HG03175 (cell line): Measurements from ENCODE around the gene SLC66A1.

Experiments
- ATAC-seq: cut with Tn5 transposase; IDR thresholded peaks from one replicate; pipeline ENCODE4 v1.9.1; 2021; ENCODE audit warnings: mild to moderate bottlenecking, moderate library complexity; ENCODE audit not compliant: unreplicated experiment

The SLC66A1 gene

GRCh38 chr1:19375631-19376400, 63.7 kb downstream of the SLC66A1 start:
- no peak for ATAC-seq

DNA sequence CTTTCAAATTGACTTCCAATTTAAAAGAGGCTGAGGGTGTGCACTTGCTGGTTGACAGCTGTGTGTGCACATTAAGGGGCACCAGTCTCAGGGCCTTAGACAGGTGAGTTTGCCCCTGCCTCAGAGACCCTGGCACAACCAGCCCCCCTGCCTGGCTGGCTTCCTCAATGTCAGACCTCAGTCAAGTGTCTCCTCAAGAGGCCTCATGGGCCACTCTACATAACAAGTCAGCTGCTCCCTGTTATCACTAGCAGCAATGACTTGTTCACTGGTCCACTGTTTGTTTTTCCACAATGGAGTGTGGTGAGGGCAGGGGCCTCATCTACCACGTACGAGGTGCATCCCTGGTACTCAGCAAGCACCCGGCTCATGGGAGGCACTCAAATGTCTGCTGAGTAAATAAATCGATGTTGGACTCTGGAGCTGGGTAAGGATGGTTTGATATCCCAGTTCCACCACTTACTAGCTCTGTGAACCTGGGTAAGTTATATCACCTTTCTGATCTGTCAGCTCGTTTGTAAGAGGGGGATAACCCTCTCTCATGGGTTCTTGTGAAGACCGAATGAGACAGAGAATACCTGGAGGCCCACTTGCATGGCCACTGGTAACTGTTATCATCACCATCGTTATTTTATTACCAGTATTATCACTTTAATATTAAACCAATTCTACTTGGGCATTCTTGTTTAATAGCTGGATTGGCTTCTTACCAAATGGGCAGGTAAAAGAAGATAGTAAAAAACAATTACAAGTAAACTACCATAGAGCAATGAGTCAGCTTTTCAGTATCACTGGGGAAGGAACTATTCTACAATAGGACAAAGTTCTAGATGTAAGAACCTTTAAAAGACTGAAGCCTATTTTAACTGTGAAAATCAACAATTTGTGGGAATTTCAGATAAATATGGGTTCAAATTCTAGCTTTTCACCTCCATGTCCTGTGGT, 64.6 kb downstream of the SLC66A1 start:
- no peak for ATAC-seq

DNA sequence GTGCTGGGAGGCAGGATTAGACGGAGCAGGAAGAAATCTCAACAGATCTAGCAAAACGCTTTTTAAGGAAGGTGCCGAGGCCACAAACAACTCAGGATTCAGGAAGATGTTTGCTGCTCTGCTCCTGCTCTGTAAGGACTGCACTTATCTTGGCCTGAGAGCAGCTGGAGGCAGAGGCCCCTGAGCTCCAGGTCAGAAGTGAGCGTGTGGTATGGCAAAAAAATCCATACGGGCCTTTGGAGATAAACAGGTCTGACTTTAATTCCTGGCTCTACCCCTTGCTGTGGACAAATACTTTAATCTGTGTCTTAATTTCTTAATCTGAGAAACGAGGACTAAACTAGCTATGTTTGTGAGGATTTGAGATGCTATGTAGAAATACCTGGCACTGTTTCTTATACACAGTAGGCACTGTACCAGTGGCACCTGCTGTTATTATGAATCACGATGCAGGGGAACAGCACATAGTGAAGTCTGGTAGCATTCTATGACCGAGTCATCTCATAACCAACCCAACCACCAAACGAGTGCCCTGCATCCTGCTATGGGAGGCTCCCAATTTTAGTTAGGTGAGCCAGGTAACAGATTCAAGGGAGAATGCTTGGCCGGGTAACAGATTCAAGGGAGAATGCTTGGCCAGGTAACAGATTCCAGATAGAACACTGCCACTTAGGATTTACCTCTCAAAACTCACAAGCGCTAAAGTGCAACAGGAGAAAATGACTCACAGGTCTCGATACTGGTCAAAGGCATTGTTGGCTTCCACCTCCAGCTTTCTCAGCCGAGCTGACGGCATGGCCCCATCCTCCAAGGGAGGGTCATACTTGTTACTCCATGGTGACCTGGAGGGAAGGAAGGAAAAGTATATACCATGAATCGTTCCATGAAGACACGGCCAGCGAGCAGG, 65.9 kb downstream of the SLC66A1 start:
- no peak for ATAC-seq
